Fibroblast of mammary gland (primary cell): ENCODE measurements around the gene EXOC4.
"Not testable (repeated sequence)": the region's sequence is repeated elsewhere in the genome, so short reads cannot be mapped to it uniquely, and the experiment has no call there.

Source experiments
- DNase-seq: peaks from one replicate; pipeline ENCODE4 v3.0.0-alpha.2; 2010; ENCODE audit warnings: low read depth
- H3K4me3 ChIP-seq: 2 replicates; pipeline ENCODE4 v1.5.1; 2011; ENCODE audit warnings: low read depth, mild to moderate bottlenecking, low read length, moderate library complexity; ENCODE audit not compliant: control insufficient read depth
- CTCF ChIP-seq: conservative IDR thresholded peaks from 2 replicates; pipeline ENCODE4 v1.5.1; 2011; ENCODE audit warnings: low read depth, low read length, inconsistent platforms; ENCODE audit not compliant: control insufficient read depth, insufficient read depth

EXOC4 gene

DNA sequence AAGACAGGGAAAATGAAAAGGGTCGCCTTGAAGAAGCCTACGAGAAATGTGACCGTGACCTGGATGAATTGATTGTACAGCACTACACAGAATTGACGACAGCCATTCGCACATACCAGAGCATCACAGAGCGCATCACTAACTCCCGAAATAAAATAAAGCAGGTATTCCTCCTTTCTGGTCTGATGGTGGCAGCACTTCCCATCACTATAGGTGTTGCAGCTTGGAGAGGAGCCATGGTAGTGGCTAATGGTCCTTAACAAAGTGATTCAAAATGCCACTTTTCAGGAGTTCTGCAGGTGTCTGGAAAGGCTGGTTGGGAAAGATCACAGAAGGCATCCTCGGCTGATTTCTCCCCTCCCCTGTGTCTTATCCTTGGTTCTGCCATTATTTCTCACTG, 22.1 kb downstream of the EXOC4 start:
- H3K4me3 ChIP-seq: no peak overlapping the region
- no peak for TF ChIP-seq CTCF
- no peak for DNase-seq

DNA sequence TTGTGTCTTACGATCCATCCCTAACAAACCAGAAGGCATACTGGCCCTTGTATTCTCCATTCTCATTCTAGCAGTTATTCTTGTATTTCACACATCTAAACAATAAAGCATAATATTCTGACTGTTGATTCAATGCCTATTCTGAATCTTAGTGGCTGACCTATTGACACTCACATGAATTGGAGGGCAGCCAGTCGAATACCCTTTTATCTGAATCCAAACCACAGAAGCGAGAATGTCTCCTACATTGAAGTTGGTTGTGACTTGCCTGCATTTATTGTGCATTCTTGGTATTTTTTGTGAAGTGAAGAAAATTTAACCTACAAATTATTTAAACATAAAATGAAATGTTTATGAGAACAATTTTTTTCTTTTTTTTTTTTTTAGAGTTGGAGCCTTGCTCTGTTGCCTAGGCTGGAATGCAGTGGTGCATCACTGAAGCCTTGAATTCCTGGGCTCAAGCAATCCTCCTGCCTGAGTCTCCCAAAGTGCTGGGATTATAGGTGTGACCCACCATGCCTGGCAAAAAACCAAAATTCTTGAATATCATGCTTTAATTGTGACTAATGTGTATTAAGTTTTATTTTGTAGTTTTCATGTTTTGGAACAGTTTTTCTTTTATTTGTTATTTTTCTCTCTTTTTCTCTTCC, 22.7 kb downstream of the EXOC4 start:
- H3K4me3 ChIP-seq: no peak overlapping the region
- DNase-seq: peak; percentile 9
- TF ChIP-seq CTCF: no peak

DNA sequence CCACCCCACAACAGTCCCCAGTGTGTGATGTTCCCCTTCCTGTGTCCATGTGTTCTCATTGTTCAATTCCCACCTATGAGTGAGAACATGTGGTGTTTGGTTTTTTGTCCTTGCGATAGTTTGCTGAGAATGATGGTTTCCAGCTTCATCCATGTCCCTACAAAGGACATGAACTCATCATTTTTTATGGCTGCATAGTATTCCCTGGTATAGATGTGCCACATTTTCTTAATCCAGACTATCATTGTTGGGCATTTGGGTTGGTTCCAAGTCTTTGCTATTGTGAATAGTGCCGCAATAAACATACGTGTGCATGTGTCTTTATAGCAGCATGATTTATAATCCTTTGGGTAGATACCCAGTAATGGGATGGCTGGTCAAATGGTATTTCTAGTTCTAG, 26.1 kb downstream of the EXOC4 start:
- not testable (repeated sequence) for DNase-seq, H3K4me3 ChIP-seq

DNA sequence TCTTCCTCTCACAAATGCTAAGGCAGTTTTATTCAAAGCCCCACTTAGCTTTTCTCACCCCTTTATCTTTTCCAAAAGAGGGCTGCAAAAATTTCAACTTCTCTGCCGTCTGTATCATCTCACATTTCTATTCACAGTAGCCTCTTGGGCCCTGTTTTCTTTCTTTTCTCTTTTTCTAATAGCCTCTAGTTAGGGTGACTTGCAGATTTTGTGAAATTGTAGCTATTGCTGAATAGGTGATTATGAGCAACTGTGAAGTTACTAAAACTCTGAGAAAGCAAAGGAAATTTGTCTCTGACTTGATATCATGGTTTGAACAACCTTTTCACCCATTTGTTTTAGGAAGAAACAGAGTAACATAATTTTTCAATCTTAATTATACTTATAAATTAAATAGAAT, 29.2 kb downstream of the EXOC4 start:
- no peak for TF ChIP-seq CTCF
- H3K4me3 ChIP-seq: no peak overlapping the region

GRCh38 chr7:133284092-133284491, 31.2 kb downstream of the EXOC4 start:
- TF ChIP-seq CTCF: no peak
- H3K4me3 ChIP-seq: no peak overlapping the region
- DNase-seq: no peak

More for the DNA sequence above, 29.2 kb downstream of the EXOC4 start:
- no peak for DNase-seq

DNA sequence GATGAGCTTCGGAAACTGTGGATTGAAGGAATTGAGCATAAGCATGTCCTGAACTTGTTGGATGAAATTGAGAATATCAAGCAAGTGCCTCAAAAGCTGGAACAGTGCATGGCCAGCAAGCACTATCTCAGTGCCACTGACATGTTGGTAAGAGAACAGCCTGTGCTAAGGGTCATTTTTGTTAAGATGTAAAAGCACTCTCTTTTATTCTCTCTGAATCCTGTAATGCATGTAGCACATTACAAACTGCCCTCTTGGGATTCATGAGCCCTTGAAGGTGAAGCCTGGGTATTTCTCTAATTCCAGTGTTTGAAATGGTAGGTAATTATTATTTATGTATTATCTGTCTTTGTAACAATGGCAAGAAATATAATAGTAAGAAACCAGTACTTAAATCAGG, 36.1 kb downstream of the EXOC4 start:
- DNase-seq: no peak
- TF ChIP-seq CTCF: no peak
- no peak overlapping the region for H3K4me3 ChIP-seq

- no peak for TF ChIP-seq CTCF
- no peak overlapping the region for H3K4me3 ChIP-seq
- DNase-seq: peak; percentile 57
Measured at GRCh38 chr7:133290041-133290440, 37.2 kb downstream of the EXOC4 start.
